NOMO-1 treated with DMSO at 0.1 percent for 48 hours (cell line): ENCODE measurements around the gene WNT11.
A peak's percentile ranks its signal among the peaks of the same experiment; 100 is the strongest.

Experiments used
- DNase-seq: peaks from one replicate; lab custom pipeline; 2025; ENCODE audit not compliant: unreplicated experiment; lab: John Stamatoyannopoulos, UW

WNT11 gene

GRCh38 chr11:76206327-76207081 lies at the start of gene WNT11:
WNT11 (minus strand) TSS chr11:76206502; CDS start chr11:76206407, 95 bp downstream.
- DNase-seq = peak; percentile 32

GRCh38 chr11:76253416-76253815 lies 47.1 kb upstream of the WNT11 start:
- DNase-seq = no peak

GRCh38 chr11:76252631-76253070 lies 46.3 kb upstream of the WNT11 start:
- DNase-seq = no peak

GRCh38 chr11:76251576-76251975 lies 45.3 kb upstream of the WNT11 start:
- peak; percentile 8 for DNase-seq

GRCh38 chr11:76251226-76251575 lies 44.9 kb upstream of the WNT11 start:
- no peak for DNase-seq

- DNase-seq = no peak
These were observed 44.4 kb upstream of the WNT11 start for GRCh38 chr11:76250520-76251225.

- no peak for DNase-seq
These were observed 43.0 kb upstream of the WNT11 start for GRCh38 chr11:76249195-76249741.

- no peak for DNase-seq
These were observed 41.9 kb upstream of the WNT11 start for GRCh38 chr11:76248210-76248609.

GRCh38 chr11:76247091-76247490 lies 40.8 kb upstream of the WNT11 start:
- no peak for DNase-seq

GRCh38 chr11:76246271-76246933 lies 40.1 kb upstream of the WNT11 start:
- DNase-seq = no peak

- no peak for DNase-seq
These were observed 39.4 kb upstream of the WNT11 start for GRCh38 chr11:76245720-76246119.

- no peak for DNase-seq
These were observed 38.1 kb upstream of the WNT11 start for GRCh38 chr11:76244316-76244851.

- DNase-seq = no peak
These were observed 37.6 kb upstream of the WNT11 start for GRCh38 chr11:76243957-76244285.

GRCh38 chr11:76243193-76243956 lies 37.1 kb upstream of the WNT11 start:
- DNase-seq = no peak

- no peak for DNase-seq
These were observed 35.9 kb upstream of the WNT11 start for GRCh38 chr11:76242004-76242779.

- DNase-seq = no peak
These were observed 35.1 kb upstream of the WNT11 start for GRCh38 chr11:76241243-76242000.

GRCh38 chr11:76240666-76241065 lies 34.4 kb upstream of the WNT11 start:
- no peak for DNase-seq

- DNase-seq = no peak
These were observed 33.8 kb upstream of the WNT11 start for GRCh38 chr11:76240161-76240540.

GRCh38 chr11:76239483-76240160 lies 33.3 kb upstream of the WNT11 start:
- no peak for DNase-seq
